Vagina (tissue), 2 donors: Measurements from ENCODE around the gene LSM14A.
"Not testable (repeated sequence)": the region's sequence is repeated elsewhere in the genome, so short reads cannot be mapped to it uniquely, and the experiment has no call there.

ENCODE experiments used
- CTCF ChIP-seq, 3 experiments: fragments of 450-650 bp in 2 of 3; fragments of 200-600 bp in 1 of 3; sonication (generic) in 1 of 3; IDR thresholded peaks; one replicate each; pipeline ENCODE4 v1.5.1; 2017 to 2019; ENCODE audit warnings: antibody characterized with exemption in 3 of 3, mild to moderate bottlenecking in 2 of 3, moderate library complexity in 2 of 3
- POLR2A ChIP-seq, 2 donors: fragments of 450-650 bp; IDR thresholded peaks; one replicate each; pipeline ENCODE4 v1.6.1; 2017; ENCODE audit warnings: antibody characterized with exemption in 2 of 2, mild to moderate bottlenecking in 2 of 2, moderate library complexity in 2 of 2
- POLR2AphosphoS5 ChIP-seq, 2 donors: sonication (generic); formaldehyde crosslinking; IDR thresholded peaks; one replicate each; pipeline ENCODE4 v1.9.0; 2017; ENCODE audit warnings: antibody characterized with exemption in 2 of 2, mild to moderate bottlenecking in 2 of 2, low read depth in 1 of 2; ENCODE audit not compliant: insufficient read depth in 1 of 2

- TF ChIP-seq CTCF (IDR thresholded peaks at IDR 0.05); POLR2A (IDR thresholded peaks at IDR 0.05); POLR2AphosphoS5 (IDR thresholded peaks at IDR 0.05; ENCODE audit: insufficient read depth in 1 of 2, low read depth in 1 of 2): not testable (repeated sequence)
These were observed 33.0 kb downstream of the LSM14A start for GRCh38 chr19:34205324-34205723.
